ENCODE results near the gene CHRM4. TPM values are rescaled to one million over a fixed set of nuclear protein-coding genes. Genes with fewer than 3 reads are reported as not detected.

The CHRM4 gene
- total and polyA plus RNA-seq, 2 of the 13 experiments (the other 11 are each of a cell fraction or from before 2014, with no cell fraction given), result 0.13 to 0.21 TPM

DNA sequence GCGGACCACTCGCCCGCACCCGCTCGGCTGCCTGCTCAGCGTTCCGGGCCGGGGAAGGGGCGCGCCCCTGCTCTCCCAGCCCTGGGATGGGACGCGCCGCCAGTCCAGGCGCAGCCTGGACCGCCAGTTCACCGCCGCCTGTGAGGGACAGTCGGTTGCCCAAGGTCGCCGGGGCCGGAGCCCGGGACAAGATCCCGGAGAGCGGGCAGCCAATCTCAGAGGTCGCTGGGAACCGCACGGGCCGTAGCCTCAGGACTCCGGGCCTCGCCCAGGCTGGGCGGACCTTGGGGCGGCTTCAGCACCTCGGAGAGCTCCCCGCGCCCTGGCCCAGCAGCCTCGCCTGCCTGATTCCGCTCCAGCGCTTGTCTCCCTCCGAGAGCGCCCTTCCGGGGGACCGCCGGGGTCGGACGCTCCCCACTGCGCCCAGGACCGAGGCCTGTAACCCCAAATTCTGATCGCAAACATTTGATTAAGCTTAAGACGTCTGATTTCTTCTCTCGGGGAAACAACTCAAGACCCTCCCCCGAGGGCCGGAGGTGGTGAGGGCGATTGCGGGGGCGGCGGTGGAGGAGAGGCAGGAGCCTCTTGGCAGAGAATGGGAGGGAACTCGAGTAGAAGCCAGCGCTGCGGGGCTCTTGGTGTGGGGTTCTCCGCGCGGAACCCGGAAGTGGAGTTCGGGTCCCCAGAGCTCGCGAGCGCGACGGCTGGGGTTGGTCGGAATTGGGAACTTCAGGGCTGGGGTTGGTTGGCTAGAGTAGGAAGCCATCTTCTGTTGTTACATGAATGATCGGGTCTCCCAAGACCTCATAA, 1.1 kb upstream of the CHRM4 start (continued):
- TF ChIP-seq GATA4 (IDR thresholded peaks at IDR 0.05; ENCODE audit: borderline replicate concordance, low read depth), result no peak
- TF ChIP-seq NFYC (CRISPR knock-in tag; IDR thresholded peaks at IDR 0.05), result peak; percentile 40; the same call in 1 of the 2 replicates
- TF ChIP-seq ZNF790 (CRISPR knock-in tag; IDR thresholded peaks at IDR 0.05; ENCODE audit: borderline replicate concordance), result peak; percentile 97; the same call in 1 of the 2 replicates
- 0 out of 2 replicates have a peak, but pooled peaks have one; percentile 33 for TF ChIP-seq NFE2 (CRISPR knock-in tag; IDR thresholded peaks at IDR 0.05)
- TF ChIP-seq USF2 (IDR thresholded peaks at IDR 0.05; ENCODE audit: low read depth, low read length), result no peak
- no peak; the same call in 1 of the 2 replicates for TF ChIP-seq USF2 (CRISPR knock-in tag; IDR thresholded peaks at IDR 0.05; ENCODE audit: borderline replicate concordance)
- 0 out of 2 replicates have a peak, but pooled peaks have one; percentile 63 for TF ChIP-seq ZNF552 (CRISPR knock-in tag; IDR thresholded peaks at IDR 0.05; ENCODE audit: borderline replicate concordance)
- TF ChIP-seq, protein P1, sequence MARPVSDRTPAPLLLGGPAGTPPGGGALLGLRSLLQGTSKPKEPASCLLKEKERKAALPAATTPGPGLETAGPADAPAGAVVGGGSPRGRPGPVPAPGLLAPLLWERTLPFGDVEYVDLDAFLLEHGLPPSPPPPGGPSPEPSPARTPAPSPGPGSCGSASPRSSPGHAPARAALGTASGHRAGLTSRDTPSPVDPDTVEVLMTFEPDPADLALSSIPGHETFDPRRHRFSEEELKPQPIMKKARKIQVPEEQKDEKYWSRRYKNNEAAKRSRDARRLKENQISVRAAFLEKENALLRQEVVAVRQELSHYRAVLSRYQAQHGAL (CRISPR knock-in tag; IDR thresholded peaks at IDR 0.05; ENCODE audit: not compliant biosample characterization), result peak; percentile 98
- TF ChIP-seq SP1 (IDR thresholded peaks at IDR 0.05), result no peak
- peak; percentile 68; the same call in 1 of the 2 replicates for TF ChIP-seq SP1 (CRISPR knock-in tag; IDR thresholded peaks at IDR 0.05)
- peak; percentile 88 for TF ChIP-seq ZNF263 (CRISPR knock-in tag; IDR thresholded peaks at IDR 0.05)
- no peak for TF ChIP-seq RBFOX2 (IDR thresholded peaks at IDR 0.05; ENCODE audit: low read depth, low read length)
- TF ChIP-seq, protein P2, sequence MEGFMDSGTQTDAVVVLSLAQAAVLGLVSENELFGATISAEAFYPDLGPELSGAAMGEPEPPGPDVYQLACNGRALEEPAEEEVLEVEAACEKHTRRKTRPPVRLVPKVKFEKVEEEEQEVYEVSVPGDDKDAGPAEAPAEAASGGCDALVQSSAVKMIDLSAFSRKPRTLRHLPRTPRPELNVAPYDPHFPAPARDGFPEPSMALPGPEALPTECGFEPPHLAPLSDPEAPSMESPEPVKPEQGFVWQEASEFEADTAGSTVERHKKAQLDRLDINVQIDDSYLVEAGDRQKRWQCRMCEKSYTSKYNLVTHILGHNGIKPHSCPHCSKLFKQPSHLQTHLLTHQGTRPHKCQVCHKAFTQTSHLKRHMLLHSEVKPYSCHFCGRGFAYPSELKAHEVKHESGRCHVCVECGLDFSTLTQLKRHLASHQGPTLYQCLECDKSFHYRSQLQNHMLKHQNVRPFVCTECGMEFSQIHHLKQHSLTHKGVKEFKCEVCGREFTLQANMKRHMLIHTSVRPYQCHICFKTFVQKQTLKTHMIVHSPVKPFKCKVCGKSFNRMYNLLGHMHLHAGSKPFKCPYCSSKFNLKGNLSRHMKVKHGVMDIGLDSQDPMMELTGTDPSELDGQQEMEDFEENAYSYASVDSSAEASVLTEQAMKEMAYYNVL (CRISPR knock-in tag; IDR thresholded peaks at IDR 0.05; ENCODE audit: borderline replicate concordance), result peak; percentile 89; the same call in 1 of the 2 replicates
- TF ChIP-seq MAZ (IDR thresholded peaks at IDR 0.05; ENCODE audit: borderline replicate concordance, low read depth, low read length), result peak; percentile 18; the same call in 1 of the 2 replicates
- peak; percentile 97 for TF ChIP-seq MAZ (CRISPR knock-in tag; IDR thresholded peaks at IDR 0.05; ENCODE audit: low read depth)
